IMR-90 (cell line): ENCODE measurements around the gene MLLT3. TPM values are rescaled to one million over a fixed set of nuclear protein-coding genes. Genes with fewer than 3 reads are reported as not detected.

ENCODE experiments used
- ATAC-seq: fragments of 200-7000 bp; cut with Tn5 transposase; 2 replicates; pipeline ENCODE4 v1.9.1; 2020; ENCODE audit warnings: low read depth, mild to moderate bottlenecking, moderate library complexity
- BruUV-seq: library from RNA; stranded (reverse); fragments of 400-500 nt; replicated peaks from 2 replicates; lab custom pipeline; 2021; lab: Mats Ljungman, UMichigan
- CTCF ChIA-PET: fragments of 300-600 bp; formaldehyde crosslinking; extraction: SDS; loops from one replicate; lab custom pipeline; 2021; ENCODE audit warnings: antibody characterized with exemption; lab: Yijun Ruan, JAX
- POLR2A ChIA-PET: fragments of 300-600 bp; sonication (Branson Sonifier 250); formaldehyde crosslinking; loops from one replicate; lab custom pipeline; 2022; ENCODE audit warnings: antibody characterized with exemption; ENCODE audit not compliant: unreplicated experiment; lab: Charles Lee
- DNase-seq: peaks from one replicate; pipeline ENCODE4 v3.0.0; 2013
- H2AFZ ChIP-seq: replicated peaks from 2 replicates; pipeline ENCODE3; 2013; ENCODE audit warnings: low read length, mild to moderate bottlenecking; ENCODE audit not compliant: poor library complexity
- H2AK5ac ChIP-seq: 2 replicates; pipeline ENCODE4 v1.6.1; 2013; ENCODE audit warnings: low read depth, low read length, inconsistent platforms
- H2AK9ac ChIP-seq: replicated peaks from 2 replicates; pipeline ENCODE3; 2013; ENCODE audit warnings: mild to moderate bottlenecking, low read depth, low read length, moderate library complexity; ENCODE audit not compliant: poor library complexity
- H2BK120ac ChIP-seq: 2 replicates; pipeline ENCODE4 v1.6.1; 2013; ENCODE audit warnings: low read depth, low read length, inconsistent platforms
- H2BK15ac ChIP-seq: 3 replicates; pipeline ENCODE4 v1.6.1; 2013; ENCODE audit warnings: low read depth, low read length, inconsistent platforms
- H2BK20ac ChIP-seq: 2 replicates; pipeline ENCODE4 v1.6.1; 2013; ENCODE audit warnings: low read depth, mild to moderate bottlenecking, inconsistent platforms, low read length, moderate library complexity
- H2BK5ac ChIP-seq: 2 replicates; pipeline ENCODE4 v1.6.1; 2013; ENCODE audit warnings: mild to moderate bottlenecking, low read depth, low read length, inconsistent platforms; ENCODE audit not compliant: poor library complexity, severe bottlenecking
- H3K14ac ChIP-seq: replicated peaks from 2 replicates; pipeline ENCODE4 v1.6.1; 2013; ENCODE audit warnings: low read depth, low read length, inconsistent platforms
- H3K18ac ChIP-seq: 2 replicates; pipeline ENCODE4 v1.6.1; 2013; ENCODE audit warnings: low read depth, low read length, control low read depth
- H3K23ac ChIP-seq: 2 replicates; pipeline ENCODE4 v1.6.1; 2013; ENCODE audit warnings: low read depth, low read length, inconsistent platforms
- H3K27ac ChIP-seq: 2 replicates; pipeline ENCODE4 v1.5.1; 2013; ENCODE audit warnings: mild to moderate bottlenecking, control low read depth, low read length; ENCODE audit not compliant: insufficient read depth
- H3K27me3 ChIP-seq: 2 replicates; pipeline ENCODE4 v1.6.1; 2013; ENCODE audit warnings: low read length; ENCODE audit not compliant: control insufficient read depth, insufficient read depth
- H3K36me3 ChIP-seq: 2 replicates; pipeline ENCODE4 v1.6.1; 2013; ENCODE audit warnings: low read length, mixed read lengths; ENCODE audit not compliant: control insufficient read depth, insufficient read depth
- H3K4ac ChIP-seq: 2 replicates; pipeline ENCODE4 v1.6.1; 2013; ENCODE audit warnings: low read depth, low read length, inconsistent platforms
- H3K4me1 ChIP-seq: 2 replicates; pipeline ENCODE4 v1.6.1; 2013; ENCODE audit warnings: low read length, mixed read lengths; ENCODE audit not compliant: control insufficient read depth, insufficient read depth
- H3K4me2 ChIP-seq: 2 replicates; pipeline ENCODE4 v1.6.1; 2013; ENCODE audit warnings: low read depth, mild to moderate bottlenecking, control low read depth, low read length, moderate library complexity
- H3K4me3 ChIP-seq: 2 replicates; pipeline ENCODE4 v1.5.1; 2013; ENCODE audit warnings: low read depth, mild to moderate bottlenecking, control low read depth, low read length, moderate library complexity; ENCODE audit not compliant: insufficient read depth
- H3K56ac ChIP-seq: 2 replicates; pipeline ENCODE4 v1.6.1; 2013; ENCODE audit warnings: low read length, inconsistent platforms; ENCODE audit not compliant: insufficient read depth; ENCODE audit errors: extremely low read depth
- H3K79me1 ChIP-seq, 2 experiments: 2 replicates each; pipeline ENCODE4 v1.6.1; 2013; ENCODE audit warnings: low read length in 2 of 2, inconsistent platforms in 1 of 2, low read depth in 1 of 2
- H3K9ac ChIP-seq: 2 replicates; pipeline ENCODE4 v1.6.1; 2013; ENCODE audit warnings: low read depth, low read length, control low read depth
- H3K9me1 ChIP-seq: 2 replicates; pipeline ENCODE4 v1.6.1; 2013; ENCODE audit warnings: low read length, inconsistent platforms; ENCODE audit not compliant: insufficient read depth
- H3K9me3 ChIP-seq: 2 replicates; pipeline ENCODE4 v1.6.1; 2013; ENCODE audit warnings: low read length; ENCODE audit not compliant: control insufficient read depth, insufficient read depth
- H4K20me1 ChIP-seq: 2 replicates; pipeline ENCODE4 v1.6.1; 2013; ENCODE audit warnings: low read length, inconsistent platforms; ENCODE audit not compliant: insufficient read depth
- H4K5ac ChIP-seq: 2 replicates; pipeline ENCODE4 v1.6.1; 2013; ENCODE audit warnings: mild to moderate bottlenecking, low read depth, low read length, control low read depth
- H4K8ac ChIP-seq, 2 experiments: 2 replicates each; pipeline ENCODE4 v1.6.1; 2013; ENCODE audit warnings: low read depth in 2 of 2, low read length in 2 of 2, control low read depth in 1 of 2, inconsistent platforms in 1 of 2
- H4K91ac ChIP-seq: 2 replicates; pipeline ENCODE4 v1.6.1; 2013; ENCODE audit warnings: low read depth, low read length, inconsistent platforms; ENCODE audit not compliant: insufficient read depth
- BHLHE40 ChIP-seq: fragments of 150-350 bp; IDR thresholded peaks from 2 replicates; pipeline ENCODE4 v1.6.1; 2016; ENCODE audit warnings: mild to moderate bottlenecking, low read depth, low read length
- CEBPB ChIP-seq: IDR thresholded peaks from 2 replicates; pipeline ENCODE4 v1.6.1; 2012; ENCODE audit warnings: low read depth, low read length, improper control_type of control experiment
- FOS ChIP-seq: fragments of 150-350 bp; IDR thresholded peaks from 2 replicates; pipeline ENCODE4 v1.6.1; 2016; ENCODE audit warnings: low read depth, low read length
- MXI1 ChIP-seq: IDR thresholded peaks from 2 replicates; pipeline ENCODE4 v1.6.1; 2012; ENCODE audit warnings: low read depth, mild to moderate bottlenecking, low read length, moderate library complexity, borderline replicate concordance
- NFE2L2 ChIP-seq: fragments of 150-350 bp; IDR thresholded peaks from 2 replicates; pipeline ENCODE4 v1.6.1; 2016; ENCODE audit warnings: low read depth, mild to moderate bottlenecking, low read length
- POLR2A ChIP-seq: IDR thresholded peaks from 2 replicates; pipeline ENCODE4 v1.6.1; 2012; ENCODE audit warnings: mild to moderate bottlenecking, low read depth, low read length
- SMC3 ChIP-seq: fragments of 150-350 bp; IDR thresholded peaks from 2 replicates; pipeline ENCODE4 v1.6.1; 2016; ENCODE audit warnings: low read depth, mild to moderate bottlenecking, antibody characterized with exemption, low read length, moderate library complexity
- WGBS, 2 experiments: methylation state at CpG; one replicate each; pipeline versions ENCODE4 v1.1.5 to v1.1.7; 2013; ENCODE audit warnings: missing lambda C conversion rate in 2 of 2; ENCODE audit not compliant: insufficient read length in 1 of 2; ENCODE audit errors: extremely low coverage in 2 of 2; 5-methylcytosine and 5-hydroxymethylcytosine counted together
- dilution Hi-C: fragments of 300-500 bp; cut with HindIII; formaldehyde crosslinking; loops from one replicate; pipeline ENCODE4 v1.14.3; 2018; ENCODE audit warnings: low sequenced_read_pairs; ENCODE audit not compliant: unreplicated experiment
- in situ Hi-C: fragments of 300-500 bp; cut with MboI; formaldehyde crosslinking; loops from 3 replicates; pipeline ENCODE4 v1.14.3; 2019; ENCODE audit warnings: low sequenced_read_pairs, inconsistent platforms, mixed read lengths
- intact Hi-C: fragments of 100-400 bp; cut with micrococcal nuclease; formaldehyde crosslinking; loops from 2 replicates; pipeline ENCODE4 v1.10.0; 2022
- polyA plus RNA-seq, 3 experiments: library from polyadenylated mRNA; depleted of rRNA; stranded (reverse); fragments of >200 nt; gene quantifications; 2 replicates each; pipeline ENCODE4 v1.2.3, GENCODE V29; 2012; ENCODE audit warnings: low replicate concordance in 1 of 3
- total RNA-seq: library from RNA; depleted of rRNA; stranded (reverse); fragments of >200 nt; gene quantifications from 2 replicates; pipeline ENCODE4 v1.2.3, GENCODE V29; 2012
- TF ChIP-seq, protein P1 (sequence below): conservative IDR thresholded peaks from 2 replicates; pipeline ENCODE4 v1.5.1; 2012; ENCODE audit warnings: mild to moderate bottlenecking, low read depth, low read length, improper control_type of control experiment

MLLT3 gene
- total and polyA plus RNA-seq, 2 of the 4 experiments (the other 2 are of a cell fraction), result 10.4 to 21.1 TPM

GRCh38 chr9:20361656-20362570 is 260.4 kb downstream of the MLLT3 start:
- Histone ChIP-seq H3K23ac (no peak overlapping the region), H2AFZ (no peak overlapping the region), H3K27ac (no peak overlapping the region), H3K27me3 (no peaks in the 10 kb centered on the region), H3K18ac (no peak overlapping the region), H2BK120ac (no peak overlapping the region), H2BK5ac (no peak overlapping the region), H3K4me1 (peaks cover 2% of the 10 kb centered on the region; the same call in 1 of the 2 replicates), H3K4me2 (no peak overlapping the region), H2BK15ac (no peak overlapping the region), H4K8ac (no peak overlapping the region), H3K9me3 (no peaks in the 10 kb centered on the region), H4K5ac (no peak overlapping the region), H4K91ac (no peak overlapping the region), H2AK5ac (no peak overlapping the region), H4K20me1 (no peaks in the 10 kb centered on the region), H3K4ac (no peak overlapping the region), H3K56ac (no peak overlapping the region), H2BK20ac (no peak overlapping the region), H3K9ac (no peak overlapping the region), H3K36me3 (peaks cover 4% of the 10 kb centered on the region; the same call in 1 of the 2 replicates), H3K14ac (no peak overlapping the region), H3K4me3 (no peak overlapping the region), H3K9me1 (peaks cover 2% of the 10 kb centered on the region; the same call in 1 of the 2 replicates), H3K79me1 (peaks cover 0 to 3% of the 10 kb centered on the region in 2 experiments; a peak in 1 of 4 replicates), H2AK9ac (no peak overlapping the region)
- dilution Hi-C loops, result loop anchor here (25.0 kb wide), 1 partner anchor 575 kb away; no protein-coding TSS in a partner anchor
- no peak for TF ChIP-seq BHLHE40
- no peak for TF ChIP-seq SMC3
- TF ChIP-seq POLR2A, result no peak
- TF ChIP-seq CEBPB, result peak; percentile 52
- TF ChIP-seq, protein P1, sequence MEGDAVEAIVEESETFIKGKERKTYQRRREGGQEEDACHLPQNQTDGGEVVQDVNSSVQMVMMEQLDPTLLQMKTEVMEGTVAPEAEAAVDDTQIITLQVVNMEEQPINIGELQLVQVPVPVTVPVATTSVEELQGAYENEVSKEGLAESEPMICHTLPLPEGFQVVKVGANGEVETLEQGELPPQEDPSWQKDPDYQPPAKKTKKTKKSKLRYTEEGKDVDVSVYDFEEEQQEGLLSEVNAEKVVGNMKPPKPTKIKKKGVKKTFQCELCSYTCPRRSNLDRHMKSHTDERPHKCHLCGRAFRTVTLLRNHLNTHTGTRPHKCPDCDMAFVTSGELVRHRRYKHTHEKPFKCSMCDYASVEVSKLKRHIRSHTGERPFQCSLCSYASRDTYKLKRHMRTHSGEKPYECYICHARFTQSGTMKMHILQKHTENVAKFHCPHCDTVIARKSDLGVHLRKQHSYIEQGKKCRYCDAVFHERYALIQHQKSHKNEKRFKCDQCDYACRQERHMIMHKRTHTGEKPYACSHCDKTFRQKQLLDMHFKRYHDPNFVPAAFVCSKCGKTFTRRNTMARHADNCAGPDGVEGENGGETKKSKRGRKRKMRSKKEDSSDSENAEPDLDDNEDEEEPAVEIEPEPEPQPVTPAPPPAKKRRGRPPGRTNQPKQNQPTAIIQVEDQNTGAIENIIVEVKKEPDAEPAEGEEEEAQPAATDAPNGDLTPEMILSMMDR, result no peak
- no peak for TF ChIP-seq FOS
- no peak for TF ChIP-seq NFE2L2
- TF ChIP-seq MXI1, result no peak
- intact Hi-C loops, result no loop called here
- POLR2A ChIA-PET, result no interaction called here
- in situ Hi-C loops, result no loop called here
- CTCF ChIA-PET, result no interaction called here
- ATAC-seq (peak; percentile 17; the same call in 1 of the 2 replicates), DNase-seq (no peak)
- WGBS, 2 experiments, result no CpG with 5 or more reads among the region's 3 CpGs
- BruUV-seq, result no TSS peak
